Panc1 (cell line): ENCODE data around the gene C2orf69. TPM values are rescaled to one million over a fixed set of nuclear protein-coding genes. Genes with fewer than 3 reads are reported as not detected.

Experiments used
- ATAC-seq: fragments of 200-7000 bp; cut with Tn5 transposase; 2 replicates; pipeline ENCODE4 v1.9.1; 2020; ENCODE audit warnings: mild to moderate bottlenecking, moderate library complexity
- BruUV-seq: library from RNA; stranded (reverse); fragments of 400-500 nt; replicated peaks from 2 replicates; lab custom pipeline; 2021; lab: Mats Ljungman, UMichigan
- CTCF ChIA-PET: fragments of 300-600 bp; sonication (Branson Sonifier 250); formaldehyde crosslinking; loops from one replicate; lab custom pipeline; 2022; ENCODE audit warnings: antibody characterized with exemption; lab: Charles Lee
- POLR2A ChIA-PET: fragments of 300-600 bp; sonication (Branson Sonifier 250); formaldehyde crosslinking; loops from one replicate; lab custom pipeline; 2022; ENCODE audit warnings: antibody characterized with exemption; lab: Charles Lee
- DNase-seq: peaks from one replicate; pipeline ENCODE4 v3.0.0-alpha.2; 2010; ENCODE audit warnings: low read depth, low spot score
- H3K27ac ChIP-seq: 2 replicates; pipeline ENCODE4 v1.5.1; 2011; ENCODE audit warnings: mild to moderate bottlenecking, low read length, inconsistent platforms
- H3K27me3 ChIP-seq: fragments of 200-500 bp; sonication (Bioruptor generic); 2 replicates; pipeline ENCODE4 v1.6.0; 2014; ENCODE audit warnings: low read length, inconsistent platforms; ENCODE audit not compliant: control insufficient read depth, insufficient read depth
- H3K36me3 ChIP-seq: fragments of 200-500 bp; sonication (Bioruptor generic); 2 replicates; pipeline ENCODE4 v1.5.1; 2014; ENCODE audit warnings: inconsistent platforms, mild to moderate bottlenecking, low read length, moderate library complexity; ENCODE audit not compliant: control insufficient read depth, insufficient read depth
- H3K4me1 ChIP-seq: 2 replicates; pipeline ENCODE4 v1.5.1; 2011; ENCODE audit warnings: inconsistent platforms, mild to moderate bottlenecking, low read length, moderate library complexity; ENCODE audit not compliant: control insufficient read depth, insufficient read depth
- H3K4me3 ChIP-seq, 2 experiments: 2 replicates each; pipeline ENCODE4 v1.5.1; 2011 to 2012; ENCODE audit warnings: low read depth in 2 of 2, low read length in 2 of 2, mild to moderate bottlenecking in 2 of 2, inconsistent platforms in 1 of 2, moderate library complexity in 1 of 2
- H3K9me3 ChIP-seq: fragments of 200-500 bp; sonication (Bioruptor generic); 2 replicates; pipeline ENCODE4 v1.5.1; 2014; ENCODE audit warnings: low read depth, mild to moderate bottlenecking, inconsistent platforms, low read length, moderate library complexity; ENCODE audit not compliant: control insufficient read depth, insufficient read depth
- POLR2AphosphoS5 ChIP-seq: IDR thresholded peaks from 2 replicates; pipeline ENCODE4 v1.6.1; 2012; ENCODE audit warnings: mild to moderate bottlenecking, low read depth, low read length, moderate library complexity
- SIN3A ChIP-seq: IDR thresholded peaks from 2 replicates; pipeline ENCODE4 v1.6.1; 2012; ENCODE audit warnings: low read depth, mild to moderate bottlenecking, low read length, moderate library complexity, borderline replicate concordance; ENCODE audit not compliant: insufficient read depth
- TCF7L2 ChIP-seq: IDR thresholded peaks from 2 replicates; pipeline ENCODE4 v1.6.1; 2011; ENCODE audit warnings: mild to moderate bottlenecking, low read depth, low read length, inconsistent platforms
- in situ Hi-C: cut with HindIII; loops from 2 replicates; pipeline ENCODE4 v1.10.0; 2016; ENCODE audit warnings: low sequenced_read_pairs, low pct_unique_long_range_greater_than_20kb
- intact Hi-C: fragments of 100-400 bp; cut with micrococcal nuclease; formaldehyde crosslinking; loops from one replicate; pipeline ENCODE4 v1.10.0; 2022; ENCODE audit not compliant: unreplicated experiment
- total RNA-seq: library from RNA; stranded (reverse); gene quantifications from one replicate; pipeline ENCODE4 v1.2.1, GENCODE V29; 2021; ENCODE audit not compliant: unreplicated experiment
- TF ChIP-seq, protein P1 (sequence below): fragments of 450-650 bp; IDR thresholded peaks from 2 replicates; pipeline ENCODE4 v1.5.1; 2017; ENCODE audit warnings: mild to moderate bottlenecking
- TF ChIP-seq, protein P2 (sequence below), 2 experiments: IDR thresholded peaks; 2 replicates each; pipeline ENCODE4 v1.6.1; 2011 to 2012; ENCODE audit warnings: low read depth in 2 of 2, control low read depth in 1 of 2, low read length in 1 of 2, mild to moderate bottlenecking in 1 of 2, moderate library complexity in 1 of 2; ENCODE audit not compliant: insufficient read depth in 1 of 2

The C2orf69 gene
- total RNA-seq, 1 experiment from 2014 or later: 21.8 TPM

DNA sequence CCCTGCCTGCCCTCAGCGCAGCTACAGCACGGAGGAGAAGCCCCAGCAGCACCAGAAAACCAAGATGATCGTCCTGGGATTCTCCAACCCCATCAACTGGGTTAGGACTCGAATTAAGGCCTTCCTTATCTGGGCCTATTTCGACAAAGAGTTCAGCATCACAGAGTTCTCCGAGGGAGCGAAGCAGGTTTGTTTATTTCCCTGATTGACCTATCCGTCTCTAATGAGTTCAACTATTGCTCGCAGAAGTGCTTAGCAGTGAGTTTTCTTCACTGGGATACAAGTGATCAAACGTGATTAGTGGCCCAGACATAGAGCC lies 44.9 kb downstream of the C2orf69 start:
- in situ Hi-C loops: no loop called here
- H3K4me3 ChIP-seq: peak overlapping the region; percentile 77 to 97
- intact Hi-C loops: no loop called here
- H3K27ac ChIP-seq: peak overlapping the region; percentile 98
- TF ChIP-seq, protein P1, sequence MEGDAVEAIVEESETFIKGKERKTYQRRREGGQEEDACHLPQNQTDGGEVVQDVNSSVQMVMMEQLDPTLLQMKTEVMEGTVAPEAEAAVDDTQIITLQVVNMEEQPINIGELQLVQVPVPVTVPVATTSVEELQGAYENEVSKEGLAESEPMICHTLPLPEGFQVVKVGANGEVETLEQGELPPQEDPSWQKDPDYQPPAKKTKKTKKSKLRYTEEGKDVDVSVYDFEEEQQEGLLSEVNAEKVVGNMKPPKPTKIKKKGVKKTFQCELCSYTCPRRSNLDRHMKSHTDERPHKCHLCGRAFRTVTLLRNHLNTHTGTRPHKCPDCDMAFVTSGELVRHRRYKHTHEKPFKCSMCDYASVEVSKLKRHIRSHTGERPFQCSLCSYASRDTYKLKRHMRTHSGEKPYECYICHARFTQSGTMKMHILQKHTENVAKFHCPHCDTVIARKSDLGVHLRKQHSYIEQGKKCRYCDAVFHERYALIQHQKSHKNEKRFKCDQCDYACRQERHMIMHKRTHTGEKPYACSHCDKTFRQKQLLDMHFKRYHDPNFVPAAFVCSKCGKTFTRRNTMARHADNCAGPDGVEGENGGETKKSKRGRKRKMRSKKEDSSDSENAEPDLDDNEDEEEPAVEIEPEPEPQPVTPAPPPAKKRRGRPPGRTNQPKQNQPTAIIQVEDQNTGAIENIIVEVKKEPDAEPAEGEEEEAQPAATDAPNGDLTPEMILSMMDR: no peak
- TF ChIP-seq, protein P2, sequence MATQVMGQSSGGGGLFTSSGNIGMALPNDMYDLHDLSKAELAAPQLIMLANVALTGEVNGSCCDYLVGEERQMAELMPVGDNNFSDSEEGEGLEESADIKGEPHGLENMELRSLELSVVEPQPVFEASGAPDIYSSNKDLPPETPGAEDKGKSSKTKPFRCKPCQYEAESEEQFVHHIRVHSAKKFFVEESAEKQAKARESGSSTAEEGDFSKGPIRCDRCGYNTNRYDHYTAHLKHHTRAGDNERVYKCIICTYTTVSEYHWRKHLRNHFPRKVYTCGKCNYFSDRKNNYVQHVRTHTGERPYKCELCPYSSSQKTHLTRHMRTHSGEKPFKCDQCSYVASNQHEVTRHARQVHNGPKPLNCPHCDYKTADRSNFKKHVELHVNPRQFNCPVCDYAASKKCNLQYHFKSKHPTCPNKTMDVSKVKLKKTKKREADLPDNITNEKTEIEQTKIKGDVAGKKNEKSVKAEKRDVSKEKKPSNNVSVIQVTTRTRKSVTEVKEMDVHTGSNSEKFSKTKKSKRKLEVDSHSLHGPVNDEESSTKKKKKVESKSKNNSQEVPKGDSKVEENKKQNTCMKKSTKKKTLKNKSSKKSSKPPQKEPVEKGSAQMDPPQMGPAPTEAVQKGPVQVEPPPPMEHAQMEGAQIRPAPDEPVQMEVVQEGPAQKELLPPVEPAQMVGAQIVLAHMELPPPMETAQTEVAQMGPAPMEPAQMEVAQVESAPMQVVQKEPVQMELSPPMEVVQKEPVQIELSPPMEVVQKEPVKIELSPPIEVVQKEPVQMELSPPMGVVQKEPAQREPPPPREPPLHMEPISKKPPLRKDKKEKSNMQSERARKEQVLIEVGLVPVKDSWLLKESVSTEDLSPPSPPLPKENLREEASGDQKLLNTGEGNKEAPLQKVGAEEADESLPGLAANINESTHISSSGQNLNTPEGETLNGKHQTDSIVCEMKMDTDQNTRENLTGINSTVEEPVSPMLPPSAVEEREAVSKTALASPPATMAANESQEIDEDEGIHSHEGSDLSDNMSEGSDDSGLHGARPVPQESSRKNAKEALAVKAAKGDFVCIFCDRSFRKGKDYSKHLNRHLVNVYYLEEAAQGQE (IDR thresholded peaks at IDR 0.05; ENCODE audit: insufficient read depth in 1 of 2, low read depth in 2 of 2, low read length in 1 of 2): no peak
- H3K4me1 ChIP-seq: peaks cover 5% of the 10 kb centered on the region
- no peak for DNase-seq
- ChIA-PET CTCF (no interaction called here), POLR2A (no interaction called here)
- no TSS peak for BruUV-seq
- peaks cover 26% of the 10 kb centered on the region for H3K36me3 ChIP-seq
- ATAC-seq: peak; percentile 12
- H3K9me3 ChIP-seq: no peaks in the 10 kb centered on the region
- H3K27me3 ChIP-seq: no peaks in the 10 kb centered on the region

DNA sequence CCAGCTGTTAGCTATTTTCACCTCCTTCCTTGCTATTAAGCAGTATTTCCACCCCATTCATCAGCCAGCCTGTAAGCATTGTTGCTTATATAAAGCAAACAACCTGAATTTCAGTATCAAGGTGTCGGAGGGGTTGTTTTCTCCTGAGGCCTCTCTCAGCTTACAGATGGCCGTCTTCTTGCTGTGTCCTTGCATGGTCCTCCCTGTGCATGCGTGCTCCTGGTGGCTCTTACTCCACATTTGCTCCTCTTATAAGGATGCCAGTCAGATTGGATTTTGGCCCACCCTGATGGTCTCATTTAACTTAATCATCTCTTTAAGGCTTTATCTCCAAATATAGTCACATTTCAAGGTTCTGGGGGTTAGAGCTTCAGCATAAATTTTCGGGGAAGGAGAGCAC lies 46.9 kb downstream of the C2orf69 start:
- TF ChIP-seq, protein P2 (IDR thresholded peaks at IDR 0.05; ENCODE audit: insufficient read depth in 1 of 2, low read depth in 2 of 2, low read length in 1 of 2): no peak
- TF ChIP-seq POLR2AphosphoS5 (no peak), TCF7L2 (no peak), SIN3A (no peak)
- TF ChIP-seq, protein P1: no peak
- BruUV-seq: no TSS peak
- ChIA-PET POLR2A (no interaction called here), CTCF (no interaction called here)
- intact Hi-C loops: no loop called here
- ATAC-seq (no peak), DNase-seq (no peak)
- Histone ChIP-seq H3K27me3 (no peaks in the 10 kb centered on the region), H3K9me3 (no peaks in the 10 kb centered on the region), H3K4me1 (peaks cover 3% of the 10 kb centered on the region), H3K36me3 (peaks cover 36% of the 10 kb centered on the region), H3K4me3 (no peak overlapping the region), H3K27ac (no peak overlapping the region)
- in situ Hi-C loops: no loop called here
